ENCODE measurements around the gene RCSD1.

The RCSD1 gene

DNA sequence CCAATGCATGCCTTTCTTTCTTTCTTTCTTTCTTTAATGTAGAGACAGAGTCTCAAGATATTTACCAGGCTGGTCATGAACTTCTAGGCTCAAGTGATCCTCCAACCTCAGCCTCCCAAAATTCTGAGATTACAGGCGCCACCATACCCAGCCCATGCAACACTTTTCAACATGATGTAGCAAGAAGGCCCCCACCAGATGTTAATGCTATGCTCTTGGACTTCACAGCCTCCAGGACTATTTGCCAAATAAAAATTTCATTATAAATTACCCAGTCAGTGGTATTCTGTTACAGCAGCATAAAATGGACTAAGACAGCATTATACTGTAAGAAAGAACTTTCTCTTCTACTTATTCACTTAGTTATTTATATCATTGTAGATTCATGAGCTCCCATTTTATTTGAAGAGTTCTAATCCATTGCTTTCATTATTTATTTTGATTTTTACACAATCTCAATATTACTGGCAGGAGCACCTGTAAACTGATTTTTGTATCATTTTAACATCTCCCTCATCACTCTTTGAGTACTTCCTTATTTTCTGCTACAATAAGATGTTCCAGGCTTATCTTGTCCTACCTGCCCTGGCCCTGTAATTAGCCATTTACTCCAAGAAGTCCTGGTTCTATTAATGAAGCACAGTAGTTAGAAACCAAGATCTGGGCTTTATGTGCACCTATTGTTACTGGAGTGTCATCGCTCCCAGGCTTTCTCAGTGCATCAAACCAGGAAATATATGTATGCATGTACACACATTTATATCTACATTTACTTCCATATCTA is 4.8 kb upstream of the RCSD1 start:
- no peak for TF ChIP-seq ARNTL (CRISPR knock-in tag; IDR thresholded peaks at IDR 0.05; ENCODE audit: borderline replicate concordance, low read depth)
- no peak for TF ChIP-seq ZFP3 (CRISPR knock-in tag; IDR thresholded peaks at IDR 0.05)
- TF ChIP-seq GLIS3 (CRISPR knock-in tag; IDR thresholded peaks at IDR 0.05), result no peak
- no peak for TF ChIP-seq RARB (CRISPR knock-in tag; IDR thresholded peaks at IDR 0.05)
- no peak for TF ChIP-seq CSDC2 (CRISPR knock-in tag; IDR thresholded peaks at IDR 0.05)
- TF ChIP-seq ZFP30 (CRISPR knock-in tag; IDR thresholded peaks at IDR 0.05), result no peak
- no peak for TF ChIP-seq ISL1 (CRISPR knock-in tag; IDR thresholded peaks at IDR 0.05)
- TF ChIP-seq ESRRG (CRISPR knock-in tag; IDR thresholded peaks at IDR 0.05), result no peak
- TF ChIP-seq, protein P1, sequence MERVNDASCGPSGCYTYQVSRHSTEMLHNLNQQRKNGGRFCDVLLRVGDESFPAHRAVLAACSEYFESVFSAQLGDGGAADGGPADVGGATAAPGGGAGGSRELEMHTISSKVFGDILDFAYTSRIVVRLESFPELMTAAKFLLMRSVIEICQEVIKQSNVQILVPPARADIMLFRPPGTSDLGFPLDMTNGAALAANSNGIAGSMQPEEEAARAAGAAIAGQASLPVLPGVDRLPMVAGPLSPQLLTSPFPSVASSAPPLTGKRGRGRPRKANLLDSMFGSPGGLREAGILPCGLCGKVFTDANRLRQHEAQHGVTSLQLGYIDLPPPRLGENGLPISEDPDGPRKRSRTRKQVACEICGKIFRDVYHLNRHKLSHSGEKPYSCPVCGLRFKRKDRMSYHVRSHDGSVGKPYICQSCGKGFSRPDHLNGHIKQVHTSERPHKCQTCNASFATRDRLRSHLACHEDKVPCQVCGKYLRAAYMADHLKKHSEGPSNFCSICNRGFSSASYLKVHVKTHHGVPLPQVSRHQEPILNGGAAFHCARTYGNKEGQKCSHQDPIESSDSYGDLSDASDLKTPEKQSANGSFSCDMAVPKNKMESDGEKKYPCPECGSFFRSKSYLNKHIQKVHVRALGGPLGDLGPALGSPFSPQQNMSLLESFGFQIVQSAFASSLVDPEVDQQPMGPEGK (CRISPR knock-in tag; IDR thresholded peaks at IDR 0.05; ENCODE audit: borderline replicate concordance), result no peak
- no peak for TF ChIP-seq ZNF8 (CRISPR knock-in tag; IDR thresholded peaks at IDR 0.05)
- no peak for TF ChIP-seq ZNF70 (CRISPR knock-in tag; IDR thresholded peaks at IDR 0.05)
- TF ChIP-seq, protein P2, sequence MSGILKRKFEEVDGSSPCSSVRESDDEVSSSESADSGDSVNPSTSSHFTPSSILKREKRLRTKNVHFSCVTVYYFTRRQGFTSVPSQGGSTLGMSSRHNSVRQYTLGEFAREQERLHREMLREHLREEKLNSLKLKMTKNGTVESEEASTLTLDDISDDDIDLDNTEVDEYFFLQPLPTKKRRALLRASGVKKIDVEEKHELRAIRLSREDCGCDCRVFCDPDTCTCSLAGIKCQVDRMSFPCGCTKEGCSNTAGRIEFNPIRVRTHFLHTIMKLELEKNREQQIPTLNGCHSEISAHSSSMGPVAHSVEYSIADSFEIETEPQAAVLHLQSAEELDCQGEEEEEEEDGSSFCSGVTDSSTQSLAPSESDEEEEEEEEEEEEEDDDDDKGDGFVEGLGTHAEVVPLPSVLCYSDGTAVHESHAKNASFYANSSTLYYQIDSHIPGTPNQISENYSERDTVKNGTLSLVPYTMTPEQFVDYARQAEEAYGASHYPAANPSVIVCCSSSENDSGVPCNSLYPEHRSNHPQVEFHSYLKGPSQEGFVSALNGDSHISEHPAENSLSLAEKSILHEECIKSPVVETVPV (CRISPR knock-in tag; IDR thresholded peaks at IDR 0.05), result no peak
- TF ChIP-seq, protein P3, sequence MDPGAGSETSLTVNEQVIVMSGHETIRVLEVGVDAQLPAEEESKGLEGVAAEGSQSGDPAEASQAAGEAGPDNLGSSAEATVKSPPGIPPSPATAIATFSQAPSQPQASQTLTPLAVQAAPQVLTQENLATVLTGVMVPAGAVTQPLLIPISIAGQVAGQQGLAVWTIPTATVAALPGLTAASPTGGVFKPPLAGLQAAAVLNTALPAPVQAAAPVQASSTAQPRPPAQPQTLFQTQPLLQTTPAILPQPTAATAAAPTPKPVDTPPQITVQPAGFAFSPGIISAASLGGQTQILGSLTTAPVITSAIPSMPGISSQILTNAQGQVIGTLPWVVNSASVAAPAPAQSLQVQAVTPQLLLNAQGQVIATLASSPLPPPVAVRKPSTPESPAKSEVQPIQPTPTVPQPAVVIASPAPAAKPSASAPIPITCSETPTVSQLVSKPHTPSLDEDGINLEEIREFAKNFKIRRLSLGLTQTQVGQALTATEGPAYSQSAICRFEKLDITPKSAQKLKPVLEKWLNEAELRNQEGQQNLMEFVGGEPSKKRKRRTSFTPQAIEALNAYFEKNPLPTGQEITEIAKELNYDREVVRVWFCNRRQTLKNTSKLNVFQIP (CRISPR knock-in tag; IDR thresholded peaks at IDR 0.05; ENCODE audit: borderline replicate concordance, low read depth), result no peak
- TF ChIP-seq PPARA (CRISPR knock-in tag; IDR thresholded peaks at IDR 0.05; ENCODE audit: borderline replicate concordance), result no peak
- no peak for TF ChIP-seq BACH2 (CRISPR knock-in tag; IDR thresholded peaks at IDR 0.05; ENCODE audit: borderline replicate concordance)

DNA sequence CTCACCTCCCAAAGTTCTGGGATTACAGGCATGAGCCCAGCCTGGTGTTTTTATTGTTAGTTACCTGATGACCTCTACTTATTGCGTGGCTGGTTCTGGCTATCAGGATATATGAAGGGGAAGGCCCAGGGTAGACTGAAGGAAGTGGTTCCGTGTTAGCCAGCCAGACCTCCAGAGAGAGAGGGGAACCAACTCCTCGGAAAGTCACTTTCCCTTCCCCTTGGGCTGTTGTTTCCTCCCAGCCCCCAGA is 2.5 kb upstream of the RCSD1 start:
- TF ChIP-seq SNAI2 (CRISPR knock-in tag; IDR thresholded peaks at IDR 0.05), result no peak
- TF ChIP-seq GLIS3 (CRISPR knock-in tag; IDR thresholded peaks at IDR 0.05), result no peak
- TF ChIP-seq, protein P4, sequence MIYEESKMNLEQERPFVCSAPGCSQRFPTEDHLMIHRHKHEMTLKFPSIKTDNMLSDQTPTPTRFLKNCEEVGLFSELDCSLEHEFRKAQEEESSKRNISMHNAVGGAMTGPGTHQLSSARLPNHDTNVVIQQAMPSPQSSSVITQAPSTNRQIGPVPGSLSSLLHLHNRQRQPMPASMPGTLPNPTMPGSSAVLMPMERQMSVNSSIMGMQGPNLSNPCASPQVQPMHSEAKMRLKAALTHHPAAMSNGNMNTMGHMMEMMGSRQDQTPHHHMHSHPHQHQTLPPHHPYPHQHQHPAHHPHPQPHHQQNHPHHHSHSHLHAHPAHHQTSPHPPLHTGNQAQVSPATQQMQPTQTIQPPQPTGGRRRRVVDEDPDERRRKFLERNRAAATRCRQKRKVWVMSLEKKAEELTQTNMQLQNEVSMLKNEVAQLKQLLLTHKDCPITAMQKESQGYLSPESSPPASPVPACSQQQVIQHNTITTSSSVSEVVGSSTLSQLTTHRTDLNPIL (CRISPR knock-in tag; IDR thresholded peaks at IDR 0.05; ENCODE audit: low read depth), result no peak
- no peak for TF ChIP-seq ZNF565 (CRISPR knock-in tag; conservative IDR thresholded peaks at IDR 0.05; ENCODE audit: low read depth)
- TF ChIP-seq ZNF70 (CRISPR knock-in tag; IDR thresholded peaks at IDR 0.05), result no peak
- TF ChIP-seq, protein P1 (CRISPR knock-in tag; IDR thresholded peaks at IDR 0.05; ENCODE audit: borderline replicate concordance), result no peak
- no peak for TF ChIP-seq ZC3H10 (CRISPR knock-in tag; IDR thresholded peaks at IDR 0.05)
- TF ChIP-seq ARNTL (CRISPR knock-in tag; IDR thresholded peaks at IDR 0.05; ENCODE audit: borderline replicate concordance, low read depth), result no peak
- TF ChIP-seq PPARA (CRISPR knock-in tag; IDR thresholded peaks at IDR 0.05; ENCODE audit: borderline replicate concordance), result no peak
- TF ChIP-seq BACH2 (CRISPR knock-in tag; IDR thresholded peaks at IDR 0.05; ENCODE audit: borderline replicate concordance), result no peak
- TF ChIP-seq ZFP30 (CRISPR knock-in tag; IDR thresholded peaks at IDR 0.05), result no peak
- TF ChIP-seq ESRRG (CRISPR knock-in tag; IDR thresholded peaks at IDR 0.05), result no peak
- TF ChIP-seq, protein P3 (CRISPR knock-in tag; IDR thresholded peaks at IDR 0.05; ENCODE audit: borderline replicate concordance, low read depth), result no peak
- no peak for TF ChIP-seq CSDC2 (CRISPR knock-in tag; IDR thresholded peaks at IDR 0.05)
- no peak for TF ChIP-seq OSR1 (CRISPR knock-in tag; IDR thresholded peaks at IDR 0.05)
- TF ChIP-seq RARB (CRISPR knock-in tag; IDR thresholded peaks at IDR 0.05), result no peak
- TF ChIP-seq, protein P5, sequence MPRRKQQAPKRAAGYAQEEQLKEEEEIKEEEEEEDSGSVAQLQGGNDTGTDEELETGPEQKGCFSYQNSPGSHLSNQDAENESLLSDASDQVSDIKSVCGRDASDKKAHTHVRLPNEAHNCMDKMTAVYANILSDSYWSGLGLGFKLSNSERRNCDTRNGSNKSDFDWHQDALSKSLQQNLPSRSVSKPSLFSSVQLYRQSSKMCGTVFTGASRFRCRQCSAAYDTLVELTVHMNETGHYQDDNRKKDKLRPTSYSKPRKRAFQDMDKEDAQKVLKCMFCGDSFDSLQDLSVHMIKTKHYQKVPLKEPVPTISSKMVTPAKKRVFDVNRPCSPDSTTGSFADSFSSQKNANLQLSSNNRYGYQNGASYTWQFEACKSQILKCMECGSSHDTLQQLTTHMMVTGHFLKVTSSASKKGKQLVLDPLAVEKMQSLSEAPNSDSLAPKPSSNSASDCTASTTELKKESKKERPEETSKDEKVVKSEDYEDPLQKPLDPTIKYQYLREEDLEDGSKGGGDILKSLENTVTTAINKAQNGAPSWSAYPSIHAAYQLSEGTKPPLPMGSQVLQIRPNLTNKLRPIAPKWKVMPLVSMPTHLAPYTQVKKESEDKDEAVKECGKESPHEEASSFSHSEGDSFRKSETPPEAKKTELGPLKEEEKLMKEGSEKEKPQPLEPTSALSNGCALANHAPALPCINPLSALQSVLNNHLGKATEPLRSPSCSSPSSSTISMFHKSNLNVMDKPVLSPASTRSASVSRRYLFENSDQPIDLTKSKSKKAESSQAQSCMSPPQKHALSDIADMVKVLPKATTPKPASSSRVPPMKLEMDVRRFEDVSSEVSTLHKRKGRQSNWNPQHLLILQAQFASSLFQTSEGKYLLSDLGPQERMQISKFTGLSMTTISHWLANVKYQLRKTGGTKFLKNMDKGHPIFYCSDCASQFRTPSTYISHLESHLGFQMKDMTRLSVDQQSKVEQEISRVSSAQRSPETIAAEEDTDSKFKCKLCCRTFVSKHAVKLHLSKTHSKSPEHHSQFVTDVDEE (CRISPR knock-in tag; IDR thresholded peaks at IDR 0.05), result no peak
- TF ChIP-seq, protein P2 (CRISPR knock-in tag; IDR thresholded peaks at IDR 0.05), result no peak
- no peak for ATAC-seq

More for the DNA sequence above, 4.8 kb upstream of the RCSD1 start:
- ATAC-seq, result no peak

All from SK-N-SH treated with all-trans-retinoic acid at 6 μM for 48 hours (cell line).